HL-60 (cell line): ENCODE results near the gene EBF3.

ENCODE experiments used
- DNase-seq, 2 experiments: peaks; one replicate each; pipeline ENCODE4 v3.0.0-alpha.2; 2010 to 2020; ENCODE audit warnings: low read depth in 1 of 2, low spot score in 1 of 2
- H3K27ac ChIP-seq: fragments of 250-450 bp; sonication (Bioruptor Pico); replicated peaks from 2 replicates; pipeline ENCODE4 v1.5.1; 2020; ENCODE audit warnings: mild to moderate bottlenecking, moderate library complexity
- H3K27me3 ChIP-seq: fragments of 250-450 bp; sonication (Bioruptor Pico); 2 replicates; pipeline ENCODE4 v1.5.1; 2021; ENCODE audit warnings: mild to moderate bottlenecking, moderate library complexity; ENCODE audit not compliant: insufficient read depth, poor library complexity, severe bottlenecking
- H3K4me3 ChIP-seq: replicated peaks from 2 replicates; pipeline ENCODE4 v1.5.1; 2011; ENCODE audit warnings: mild to moderate bottlenecking, control low read depth, low read length; ENCODE audit not compliant: insufficient read depth
- GABPA ChIP-seq: IDR thresholded peaks from 2 replicates; pipeline ENCODE4 v1.6.1; 2012; ENCODE audit warnings: low read depth
- POLR2AphosphoS5 ChIP-seq: IDR thresholded peaks from 2 replicates; pipeline ENCODE4 v1.6.1; 2012; ENCODE audit warnings: low read depth
- SPI1 ChIP-seq: IDR thresholded peaks from 2 replicates; pipeline ENCODE4 v1.6.1; 2012; ENCODE audit warnings: low read depth, mild to moderate bottlenecking, borderline replicate concordance
- TF ChIP-seq, protein P1 (sequence below): IDR thresholded peaks from one replicate; pipeline ENCODE4 v1.5.1; 2011; ENCODE audit warnings: low read length, control low read depth, inconsistent platforms; ENCODE audit not compliant: insufficient read depth
- TF ChIP-seq, protein P2 (sequence below): IDR thresholded peaks from 2 replicates; pipeline ENCODE4 v1.6.1; 2012; ENCODE audit warnings: low read depth; ENCODE audit not compliant: insufficient replicate concordance

Gene EBF3

DNA sequence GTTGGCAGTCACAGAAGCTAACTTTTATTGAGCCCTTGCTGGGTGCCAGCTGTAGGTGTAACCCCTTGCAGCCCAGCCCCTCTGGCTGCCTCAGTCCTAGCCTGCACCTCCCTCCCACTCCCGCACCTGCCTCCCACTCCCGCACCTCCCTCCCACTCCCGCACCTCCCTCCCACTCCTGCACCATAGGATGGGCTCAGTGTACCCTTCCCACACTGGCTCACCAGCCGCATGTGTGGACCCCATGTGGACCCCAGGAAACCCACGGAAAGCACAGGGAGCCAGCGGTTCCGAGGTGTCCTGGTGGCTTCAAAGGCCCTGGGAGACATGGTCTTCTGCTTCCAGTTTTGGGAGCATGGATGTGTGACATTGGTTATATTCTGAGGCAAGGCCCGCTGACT is 132.9 kb downstream of the EBF3 start:
- no peak overlapping the region for H3K27ac ChIP-seq
- TF ChIP-seq POLR2AphosphoS5 (no peak), GABPA (no peak), SPI1 (no peak)
- TF ChIP-seq, protein P1, sequence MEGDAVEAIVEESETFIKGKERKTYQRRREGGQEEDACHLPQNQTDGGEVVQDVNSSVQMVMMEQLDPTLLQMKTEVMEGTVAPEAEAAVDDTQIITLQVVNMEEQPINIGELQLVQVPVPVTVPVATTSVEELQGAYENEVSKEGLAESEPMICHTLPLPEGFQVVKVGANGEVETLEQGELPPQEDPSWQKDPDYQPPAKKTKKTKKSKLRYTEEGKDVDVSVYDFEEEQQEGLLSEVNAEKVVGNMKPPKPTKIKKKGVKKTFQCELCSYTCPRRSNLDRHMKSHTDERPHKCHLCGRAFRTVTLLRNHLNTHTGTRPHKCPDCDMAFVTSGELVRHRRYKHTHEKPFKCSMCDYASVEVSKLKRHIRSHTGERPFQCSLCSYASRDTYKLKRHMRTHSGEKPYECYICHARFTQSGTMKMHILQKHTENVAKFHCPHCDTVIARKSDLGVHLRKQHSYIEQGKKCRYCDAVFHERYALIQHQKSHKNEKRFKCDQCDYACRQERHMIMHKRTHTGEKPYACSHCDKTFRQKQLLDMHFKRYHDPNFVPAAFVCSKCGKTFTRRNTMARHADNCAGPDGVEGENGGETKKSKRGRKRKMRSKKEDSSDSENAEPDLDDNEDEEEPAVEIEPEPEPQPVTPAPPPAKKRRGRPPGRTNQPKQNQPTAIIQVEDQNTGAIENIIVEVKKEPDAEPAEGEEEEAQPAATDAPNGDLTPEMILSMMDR, result no peak
- TF ChIP-seq, protein P2, sequence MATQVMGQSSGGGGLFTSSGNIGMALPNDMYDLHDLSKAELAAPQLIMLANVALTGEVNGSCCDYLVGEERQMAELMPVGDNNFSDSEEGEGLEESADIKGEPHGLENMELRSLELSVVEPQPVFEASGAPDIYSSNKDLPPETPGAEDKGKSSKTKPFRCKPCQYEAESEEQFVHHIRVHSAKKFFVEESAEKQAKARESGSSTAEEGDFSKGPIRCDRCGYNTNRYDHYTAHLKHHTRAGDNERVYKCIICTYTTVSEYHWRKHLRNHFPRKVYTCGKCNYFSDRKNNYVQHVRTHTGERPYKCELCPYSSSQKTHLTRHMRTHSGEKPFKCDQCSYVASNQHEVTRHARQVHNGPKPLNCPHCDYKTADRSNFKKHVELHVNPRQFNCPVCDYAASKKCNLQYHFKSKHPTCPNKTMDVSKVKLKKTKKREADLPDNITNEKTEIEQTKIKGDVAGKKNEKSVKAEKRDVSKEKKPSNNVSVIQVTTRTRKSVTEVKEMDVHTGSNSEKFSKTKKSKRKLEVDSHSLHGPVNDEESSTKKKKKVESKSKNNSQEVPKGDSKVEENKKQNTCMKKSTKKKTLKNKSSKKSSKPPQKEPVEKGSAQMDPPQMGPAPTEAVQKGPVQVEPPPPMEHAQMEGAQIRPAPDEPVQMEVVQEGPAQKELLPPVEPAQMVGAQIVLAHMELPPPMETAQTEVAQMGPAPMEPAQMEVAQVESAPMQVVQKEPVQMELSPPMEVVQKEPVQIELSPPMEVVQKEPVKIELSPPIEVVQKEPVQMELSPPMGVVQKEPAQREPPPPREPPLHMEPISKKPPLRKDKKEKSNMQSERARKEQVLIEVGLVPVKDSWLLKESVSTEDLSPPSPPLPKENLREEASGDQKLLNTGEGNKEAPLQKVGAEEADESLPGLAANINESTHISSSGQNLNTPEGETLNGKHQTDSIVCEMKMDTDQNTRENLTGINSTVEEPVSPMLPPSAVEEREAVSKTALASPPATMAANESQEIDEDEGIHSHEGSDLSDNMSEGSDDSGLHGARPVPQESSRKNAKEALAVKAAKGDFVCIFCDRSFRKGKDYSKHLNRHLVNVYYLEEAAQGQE, result no peak
- H3K27me3 ChIP-seq, result no peaks in the 10 kb centered on the region
- H3K4me3 ChIP-seq, result no peak overlapping the region
- DNase-seq, result no peak

DNA sequence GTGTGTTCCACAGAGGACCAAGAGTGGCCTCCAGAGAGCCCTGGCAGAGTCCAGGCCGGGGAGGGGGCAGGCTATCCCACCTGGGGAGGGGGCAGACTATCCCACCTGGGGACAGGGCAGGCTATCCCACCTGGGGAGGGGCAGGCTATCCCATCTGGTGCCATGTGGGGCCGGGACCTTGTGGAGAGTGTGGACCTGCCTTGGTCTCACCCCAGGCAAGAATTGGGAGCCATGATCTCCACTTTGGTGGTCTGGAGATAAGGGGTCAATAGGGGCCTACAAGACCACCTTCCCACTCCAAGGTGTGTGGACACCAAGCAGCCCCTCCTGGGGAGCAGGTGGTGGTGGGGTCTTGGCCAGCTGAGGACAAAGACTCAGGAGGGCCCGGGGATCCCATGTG is 138.2 kb downstream of the EBF3 start:
- TF ChIP-seq SPI1 (no peak), POLR2AphosphoS5 (no peak)
- H3K27ac ChIP-seq, result no peak overlapping the region
- DNase-seq, result no peak
- H3K4me3 ChIP-seq, result no peak overlapping the region
- no peaks in the 10 kb centered on the region for H3K27me3 ChIP-seq

DNA sequence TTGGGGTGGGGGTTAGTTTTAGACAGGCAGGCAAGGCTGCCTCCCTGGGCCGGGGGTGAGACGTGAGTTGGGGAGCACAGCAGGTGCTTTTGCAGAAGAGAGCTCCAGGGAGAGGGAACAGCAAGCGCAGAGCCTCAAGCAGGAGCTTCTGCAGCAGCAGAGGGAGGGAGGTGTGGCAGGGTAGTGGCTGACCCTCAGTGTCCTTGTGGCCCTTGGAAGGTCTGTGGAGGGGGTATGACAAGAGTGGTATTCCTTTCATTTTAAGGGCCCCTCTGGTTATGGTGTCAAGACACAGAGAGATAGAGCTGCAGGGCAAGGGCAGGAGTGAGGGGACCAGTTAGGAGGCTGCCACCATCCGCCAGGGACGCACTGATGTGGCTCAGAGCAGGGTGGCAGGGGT is 138.9 kb downstream of the EBF3 start:
- Histone ChIP-seq H3K27me3 (no peaks in the 10 kb centered on the region), H3K27ac (no peak overlapping the region), H3K4me3 (no peak overlapping the region)
- TF ChIP-seq, protein P2, result no peak
- TF ChIP-seq SPI1 (no peak), GABPA (no peak), POLR2AphosphoS5 (no peak)
- TF ChIP-seq, protein P1, result no peak
- DNase-seq, result no peak

DNA sequence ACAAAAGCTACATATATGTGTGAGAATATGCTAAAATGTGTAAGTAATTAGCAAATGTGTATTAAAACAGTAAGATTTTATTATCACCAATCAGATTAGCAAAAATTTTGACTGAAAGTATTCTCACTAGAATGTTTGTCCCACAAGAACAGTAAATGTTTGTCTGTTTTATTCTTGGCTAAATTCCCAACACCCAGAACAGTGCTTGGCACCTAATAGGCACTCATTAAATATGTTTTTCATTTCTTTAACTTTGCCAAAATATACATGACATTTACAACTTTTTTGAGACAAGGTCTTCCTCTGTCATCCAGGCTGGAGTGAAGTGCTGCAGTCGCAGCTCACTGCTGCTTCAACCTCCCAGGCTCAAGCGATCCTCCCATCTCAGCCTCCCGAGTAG is 143.6 kb downstream of the EBF3 start:
- no peak overlapping the region for H3K27ac ChIP-seq
- no peak for DNase-seq
- H3K4me3 ChIP-seq, result no peak overlapping the region
- H3K27me3 ChIP-seq, result no peaks in the 10 kb centered on the region
- TF ChIP-seq, protein P1, result no peak
- no peak for TF ChIP-seq GABPA
- TF ChIP-seq, protein P2, result no peak
- no peak for TF ChIP-seq POLR2AphosphoS5
- no peak for TF ChIP-seq SPI1
